GM12878 (cell line): ENCODE results near the gene THRB. TPM values are rescaled to one million over a fixed set of nuclear protein-coding genes. Genes with fewer than 3 reads are reported as not detected.

Experiments used
- ATAC-seq: fragments of 200-7000 bp; cut with Tn5 transposase; 3 replicates; pipeline ENCODE4 v1.9.1; 2020; ENCODE audit warnings: mild to moderate bottlenecking, moderate library complexity
- BruUV-seq: library from RNA; stranded (reverse); fragments of 400-500 nt; replicated peaks from 2 replicates; lab custom pipeline; 2021; lab: Mats Ljungman, UMichigan
- CTCF ChIA-PET: fragments of 300-600 bp; sonication (Branson Sonifier 250); formaldehyde crosslinking; extraction: SDS; loops from one replicate; lab custom pipeline; 2021; ENCODE audit warnings: inconsistent platforms; lab: Yijun Ruan, JAX
- POLR2A ChIA-PET: fragments of 350-600 bp; formaldehyde crosslinking; extraction: SDS; loops from one replicate; lab custom pipeline; 2021; ENCODE audit warnings: inconsistent platforms; lab: Charles Lee
- RAD21 ChIA-PET: fragments of 300-600 bp; sonication (Branson Sonifier 250); formaldehyde crosslinking; loops from one replicate; lab custom pipeline; 2023; ENCODE audit warnings: antibody characterized with exemption; ENCODE audit not compliant: unreplicated experiment; lab: Charles Lee
- SMC1A ChIA-PET: fragments of 300-600 bp; sonication (Branson Sonifier 250); formaldehyde crosslinking; loops from one replicate; lab custom pipeline; 2023; ENCODE audit not compliant: unreplicated experiment, uncharacterized antibody; lab: Charles Lee
- DNase-seq: peaks from one replicate; pipeline ENCODE4 v3.0.0-alpha.2; 2011; ENCODE audit warnings: low read depth, low spot score
- FAIRE-seq: peaks from 3 replicates; lab custom pipeline; 2011; peaks lifted over from hg19 to GRCh38; lab: Jason Lieb, UNC
- H2AFZ ChIP-seq: 2 replicates; pipeline ENCODE4 v1.6.0; 2011; ENCODE audit warnings: low read depth, low read length, control low read depth; ENCODE audit not compliant: control insufficient read depth
- H3K27ac ChIP-seq: 2 replicates; pipeline ENCODE4 v1.5.1; 2011; ENCODE audit warnings: control low read depth; ENCODE audit not compliant: control insufficient read depth, insufficient read depth
- H3K27me3 ChIP-seq, 2 experiments: replicated peaks in 1 of 2; 2 replicates each; pipeline versions ENCODE4 v1.6.0 to v1.6.1; 2011; ENCODE audit warnings: low read length in 1 of 2; ENCODE audit not compliant: control insufficient read depth in 2 of 2, insufficient read depth in 2 of 2
- H3K36me3 ChIP-seq, 2 experiments: 2 replicates each; pipeline ENCODE4 v1.5.1; 2011; ENCODE audit warnings: low read length in 1 of 2; ENCODE audit not compliant: control insufficient read depth in 2 of 2, insufficient read depth in 2 of 2
- H3K4me1 ChIP-seq: 2 replicates; pipeline ENCODE4 v1.6.1; 2011; ENCODE audit warnings: mild to moderate bottlenecking, low read length, moderate library complexity, mixed read lengths; ENCODE audit not compliant: control insufficient read depth, insufficient read depth
- H3K4me2 ChIP-seq: 2 replicates; pipeline ENCODE4 v1.6.0; 2011; ENCODE audit warnings: control low read depth; ENCODE audit not compliant: control insufficient read depth, insufficient read depth
- H3K4me3 ChIP-seq: fragments of 200-600 bp; sonication (generic); 2 replicates; pipeline ENCODE4 v1.5.1; 2016
- H3K79me2 ChIP-seq: 2 replicates; pipeline ENCODE4 v1.6.0; 2011; ENCODE audit warnings: low read length; ENCODE audit not compliant: control insufficient read depth, insufficient read depth
- H3K9ac ChIP-seq: 2 replicates; pipeline ENCODE4 v1.8.0; 2011; ENCODE audit warnings: low read length, control low read depth, mixed read lengths; ENCODE audit not compliant: control insufficient read depth, insufficient read depth
- H3K9me3 ChIP-seq: replicated peaks from 3 replicates; pipeline ENCODE4 v1.5.1; 2011; ENCODE audit warnings: mild to moderate bottlenecking, low read length; ENCODE audit not compliant: control insufficient read depth, insufficient read depth
- H4K20me1 ChIP-seq: 2 replicates; pipeline ENCODE4 v1.6.0; 2011; ENCODE audit not compliant: control insufficient read depth, insufficient read depth
- BACH1 ChIP-seq: fragments of 450-650 bp; IDR thresholded peaks from 2 replicates; pipeline ENCODE4 v1.6.1; 2017; ENCODE audit warnings: mild to moderate bottlenecking, borderline replicate concordance
- CHD2 ChIP-seq: IDR thresholded peaks from 2 replicates; pipeline ENCODE4 v1.6.1; 2011; ENCODE audit warnings: low read depth, low read length, improper control_type of control experiment, borderline replicate concordance
- MEF2A ChIP-seq: IDR thresholded peaks from 2 replicates; pipeline ENCODE4 v1.6.1; 2011; ENCODE audit warnings: low read depth, mild to moderate bottlenecking, low read length, moderate library complexity; ENCODE audit not compliant: insufficient read depth
- RB1 ChIP-seq: fragments of 450-650 bp; formaldehyde crosslinking; IDR thresholded peaks from 2 replicates; pipeline ENCODE4 v1.6.1; 2017; ENCODE audit warnings: mild to moderate bottlenecking, borderline replicate concordance
- SMAD1 ChIP-seq: fragments of 450-650 bp; IDR thresholded peaks from 2 replicates; pipeline ENCODE4 v1.6.1; 2018; ENCODE audit warnings: mild to moderate bottlenecking, low read depth; ENCODE audit not compliant: partially characterized antibody
- STAT3 ChIP-seq: IDR thresholded peaks from 2 replicates; pipeline ENCODE4 v1.6.1; 2011; ENCODE audit warnings: low read depth, low read length, improper control_type of control experiment
- SUZ12 ChIP-seq: fragments of 200-600 bp; sonication (generic); IDR thresholded peaks from one replicate; pipeline ENCODE4 v1.6.1; 2018; ENCODE audit warnings: antibody characterized with exemption, mild to moderate bottlenecking; ENCODE audit not compliant: unreplicated experiment
- USF2 ChIP-seq: IDR thresholded peaks from 2 replicates; pipeline ENCODE4 v1.6.1; 2011; ENCODE audit warnings: low read depth, low read length, improper control_type of control experiment, borderline replicate concordance
- WGBS: methylation state at CpG from one replicate; pipeline ENCODE4 v1.1.6; 2016; ENCODE audit warnings: low lambda C conversion rate; ENCODE audit not compliant: insufficient replicate concordance, insufficient coverage; ENCODE audit errors: missing lambda C conversion rate; 5-methylcytosine and 5-hydroxymethylcytosine counted together
- in situ Hi-C: fragments of 300-500 bp; cut with MboI; formaldehyde crosslinking; loops from 9 replicates; pipeline ENCODE4 v1.14.3; 2018; ENCODE audit warnings: mixed read lengths
- intact Hi-C: fragments of 100-400 bp; cut with micrococcal nuclease; formaldehyde crosslinking; loops from one replicate; pipeline ENCODE4 v1.14.2; 2022; ENCODE audit not compliant: unreplicated experiment
- polyA plus RNA-seq, 11 experiments: library from polyadenylated mRNA; depleted of rRNA in 4 of 11; unstranded in 6 of 11; stranded (reverse) in 5 of 11; fragments of >200 nt; fragmentation: Nextera tagmentation in 4 of 11; fragmentation: Illumina TruSeq in 1 of 11; extraction: Ambion mirVana in 4 of 11; extraction: Trizol in 1 of 11; gene quantifications; 1 replicate in 1 of 11; 2 replicates in 10 of 11; pipeline versions ENCODE4 v1.2.1 to v1.2.3, GENCODE V29; 2011 to 2016; ENCODE audit warnings: inconsistent platforms in 2 of 11, missing spikeins in 2 of 11, low read depth in 1 of 11
- total RNA-seq, 4 experiments: library from RNA; depleted of rRNA in 3 of 4; stranded (reverse); fragments of >200 nt in 3 of 4; fragmentation: Illumina TruSeq in 1 of 4; extraction: Trizol in 1 of 4; gene quantifications; 2 replicates each; pipeline versions ENCODE4 v1.2.1 to v1.2.3, GENCODE V29; 2013 to 2021
- TF ChIP-seq, protein P1 (sequence below), 3 experiments: IDR thresholded peaks in 2 of 3; conservative IDR thresholded peaks in 1 of 3; 2 replicates each; pipeline ENCODE4 v1.5.1; 2011; ENCODE audit warnings: low read depth in 3 of 3, low read length in 3 of 3, mild to moderate bottlenecking in 3 of 3, control low read depth in 2 of 3, moderate library complexity in 2 of 3, inconsistent platforms in 1 of 3, mixed read lengths in 1 of 3; ENCODE audit not compliant: control insufficient read depth in 2 of 3, insufficient read depth in 1 of 3; ENCODE audit errors: extremely low read depth in 1 of 3

Gene THRB
- total and polyA plus RNA-seq, 10 of the 15 experiments (the other 5 are each of a cell fraction or from before 2014, with no cell fraction given): 0.05 TPM; not detected in 9

DNA sequence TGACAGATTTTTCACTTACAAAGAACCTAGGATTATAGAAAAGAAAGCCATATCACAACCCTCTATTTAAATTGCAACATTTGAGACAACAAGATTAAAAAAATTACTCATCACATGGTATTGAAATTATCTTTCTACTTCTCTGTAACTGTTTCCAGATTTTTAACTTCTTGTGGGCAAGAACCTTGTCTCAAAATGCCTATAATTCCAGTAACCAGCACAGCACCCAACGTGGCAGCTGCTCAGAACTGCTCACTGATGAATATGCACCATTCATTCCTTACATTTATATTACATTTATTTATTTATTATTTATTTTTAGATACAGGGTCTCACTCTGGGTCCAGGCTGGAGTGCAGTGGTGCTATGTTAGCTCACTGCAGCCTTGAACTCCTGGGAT is 216.1 kb downstream of the THRB start:
- TF ChIP-seq MEF2A: no peak
- no peak for TF ChIP-seq STAT3
- TF ChIP-seq RB1: no peak
- no peak for TF ChIP-seq CHD2
- TF ChIP-seq, protein P1, sequence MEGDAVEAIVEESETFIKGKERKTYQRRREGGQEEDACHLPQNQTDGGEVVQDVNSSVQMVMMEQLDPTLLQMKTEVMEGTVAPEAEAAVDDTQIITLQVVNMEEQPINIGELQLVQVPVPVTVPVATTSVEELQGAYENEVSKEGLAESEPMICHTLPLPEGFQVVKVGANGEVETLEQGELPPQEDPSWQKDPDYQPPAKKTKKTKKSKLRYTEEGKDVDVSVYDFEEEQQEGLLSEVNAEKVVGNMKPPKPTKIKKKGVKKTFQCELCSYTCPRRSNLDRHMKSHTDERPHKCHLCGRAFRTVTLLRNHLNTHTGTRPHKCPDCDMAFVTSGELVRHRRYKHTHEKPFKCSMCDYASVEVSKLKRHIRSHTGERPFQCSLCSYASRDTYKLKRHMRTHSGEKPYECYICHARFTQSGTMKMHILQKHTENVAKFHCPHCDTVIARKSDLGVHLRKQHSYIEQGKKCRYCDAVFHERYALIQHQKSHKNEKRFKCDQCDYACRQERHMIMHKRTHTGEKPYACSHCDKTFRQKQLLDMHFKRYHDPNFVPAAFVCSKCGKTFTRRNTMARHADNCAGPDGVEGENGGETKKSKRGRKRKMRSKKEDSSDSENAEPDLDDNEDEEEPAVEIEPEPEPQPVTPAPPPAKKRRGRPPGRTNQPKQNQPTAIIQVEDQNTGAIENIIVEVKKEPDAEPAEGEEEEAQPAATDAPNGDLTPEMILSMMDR (IDR thresholded peaks at IDR 0.05 in 2 of 3, conservative IDR thresholded peaks at IDR 0.05 in 1 of 3; ENCODE audit: control insufficient read depth in 2 of 3, extremely low read depth in 1 of 3, insufficient read depth in 1 of 3, low read depth in 3 of 3, low read length in 3 of 3): no peak
- no peak for TF ChIP-seq SUZ12
- no peak for TF ChIP-seq SMAD1
- TF ChIP-seq USF2: no peak
- no peak for TF ChIP-seq BACH1
- in situ Hi-C loops: no loop called here
- no TSS peak for BruUV-seq

More for the DNA sequence above, 216.1 kb downstream of the THRB start:
- H3K9me3 ChIP-seq: no peaks in the 10 kb centered on the region
- H3K4me3 ChIP-seq: no peak overlapping the region
- no peaks in the 10 kb centered on the region for H3K36me3 ChIP-seq
- H3K79me2 ChIP-seq: no peaks in the 10 kb centered on the region
- H3K4me2 ChIP-seq: no peak overlapping the region
- ChIA-PET RAD21 (no interaction called here), SMC1A (no interaction called here), CTCF (no interaction called here), POLR2A (no interaction called here)
- no peaks in the 10 kb centered on the region for H3K27me3 ChIP-seq
- DNase-seq (no peak), FAIRE-seq (no peak), ATAC-seq (no peak)
- H2AFZ ChIP-seq: no peak overlapping the region
- 0% methylated on average over 1 of the region's 1 CpG for WGBS
- no peaks in the 10 kb centered on the region for H3K4me1 ChIP-seq
- H3K9ac ChIP-seq: no peak overlapping the region
- H4K20me1 ChIP-seq: no peaks in the 10 kb centered on the region
- H3K27ac ChIP-seq: no peak overlapping the region
- intact Hi-C loops: no loop called here
